Coronary artery (tissue), 2 donors: ENCODE data around the gene EMILIN1.
A peak's percentile ranks its signal among the peaks of the same experiment; 100 is the strongest.

Source experiments
- DNase-seq: peaks from one replicate; pipeline ENCODE4 v3.0.0-alpha.2; 2017; ENCODE audit warnings: low spot score
- H3K27ac ChIP-seq, 2 donors: fragments of 200-600 bp; sonication (generic); one replicate each; pipeline ENCODE4 v1.5.1; 2016 to 2019
- H3K4me3 ChIP-seq: fragments of 200-600 bp; sonication (generic); 2 replicates; pipeline ENCODE4 v1.5.1; 2016; ENCODE audit warnings: mild to moderate bottlenecking, moderate library complexity
- CTCF ChIP-seq: fragments of 200-600 bp; sonication (generic); IDR thresholded peaks from one replicate; pipeline ENCODE4 v1.5.1; 2019; ENCODE audit warnings: antibody characterized with exemption

The EMILIN1 gene

GRCh38 chr2:27069436-27069835 is 9.0 kb upstream of the EMILIN1 start:
- no peak for TF ChIP-seq CTCF
- Histone ChIP-seq H3K27ac (no peak overlapping the region), H3K4me3 (peak overlapping the region; percentile 96)
- DNase-seq: no peak

- DNase-seq: no peak
- Histone ChIP-seq H3K4me3 (peak overlapping the region; percentile 96), H3K27ac (peak overlapping the region; percentile 97 to 100)
- TF ChIP-seq CTCF: no peak
Observed at GRCh38 chr2:27069961-27070618, 8.3 kb upstream of the EMILIN1 start.

- TF ChIP-seq CTCF: no peak
Observed at GRCh38 chr2:27070653-27071276, 7.7 kb upstream of the EMILIN1 start.

GRCh38 chr2:27071277-27071989 is 7.0 kb upstream of the EMILIN1 start, which contains the start of gene OST4:
OST4 (minus strand) TSS chr2:27071654.
- Histone ChIP-seq H3K27ac (peak within 1 kb of the TSS; percentile 97 to 100), H3K4me3 (peak within 1 kb of the TSS; percentile 96)
- TF ChIP-seq CTCF: no peak
- peak; percentile 96 for DNase-seq

More at GRCh38 chr2:27070653-27071276, 7.7 kb upstream of the EMILIN1 start:
- peak overlapping the region; percentile 96 for H3K4me3 ChIP-seq
- DNase-seq: no peak
- peak overlapping the region; percentile 97 to 100 for H3K27ac ChIP-seq

- DNase-seq: peak; percentile 93
- peak overlapping the region; percentile 96 for H3K4me3 ChIP-seq
- no peak for TF ChIP-seq CTCF
- peak overlapping the region; percentile 97 to 100 for H3K27ac ChIP-seq
Observed at GRCh38 chr2:27071990-27072830, 6.2 kb upstream of the EMILIN1 start.

GRCh38 chr2:27072920-27073319 is 5.5 kb upstream of the EMILIN1 start:
- no peak overlapping the region for H3K4me3 ChIP-seq
- DNase-seq: no peak

More at GRCh38 chr2:27072920-27073319, 5.5 kb upstream of the EMILIN1 start:
- H3K27ac ChIP-seq: peak overlapping the region; percentile 97 to 100
- TF ChIP-seq CTCF: no peak
